Duodenal mucosa (tissue), 2 donors: Measurements from ENCODE around the gene AAMP.
"Not testable (repeated sequence)": the region's sequence is repeated elsewhere in the genome, so short reads cannot be mapped to it uniquely, and the experiment has no call there.

Experiments used
- H3K27ac ChIP-seq: one replicate; pipeline ENCODE4 v1.7.0; 2013; ENCODE audit warnings: low read depth, low read length
- H3K27me3 ChIP-seq, 2 donors: one replicate each; pipeline ENCODE4 v1.7.0; 2013; ENCODE audit warnings: low read length in 2 of 2, control low read depth in 1 of 2; ENCODE audit not compliant: insufficient read depth in 2 of 2, control insufficient read depth in 1 of 2
- H3K36me3 ChIP-seq, 2 donors: one replicate each; pipeline ENCODE4 v1.7.0; 2013; ENCODE audit warnings: low read length in 2 of 2, control low read depth in 1 of 2; ENCODE audit not compliant: insufficient read depth in 2 of 2, control insufficient read depth in 1 of 2
- H3K4me1 ChIP-seq, 2 donors: one replicate each; pipeline ENCODE4 v1.7.0; 2013; ENCODE audit warnings: low read length in 2 of 2, control low read depth in 1 of 2; ENCODE audit not compliant: insufficient read depth in 2 of 2, control insufficient read depth in 1 of 2
- H3K4me3 ChIP-seq, 2 donors: one replicate each; pipeline ENCODE4 v1.7.0; 2013; ENCODE audit warnings: low read length in 2 of 2, low read depth in 1 of 2
- H3K9ac ChIP-seq, 2 donors: one replicate each; pipeline ENCODE4 v1.7.0; 2013; ENCODE audit warnings: low read length in 2 of 2, low read depth in 1 of 2
- H3K9me3 ChIP-seq, 2 donors: one replicate each; pipeline ENCODE4 v1.7.0; 2013; ENCODE audit warnings: low read length in 2 of 2, control low read depth in 1 of 2; ENCODE audit not compliant: control insufficient read depth in 1 of 2

The AAMP gene, protein sequence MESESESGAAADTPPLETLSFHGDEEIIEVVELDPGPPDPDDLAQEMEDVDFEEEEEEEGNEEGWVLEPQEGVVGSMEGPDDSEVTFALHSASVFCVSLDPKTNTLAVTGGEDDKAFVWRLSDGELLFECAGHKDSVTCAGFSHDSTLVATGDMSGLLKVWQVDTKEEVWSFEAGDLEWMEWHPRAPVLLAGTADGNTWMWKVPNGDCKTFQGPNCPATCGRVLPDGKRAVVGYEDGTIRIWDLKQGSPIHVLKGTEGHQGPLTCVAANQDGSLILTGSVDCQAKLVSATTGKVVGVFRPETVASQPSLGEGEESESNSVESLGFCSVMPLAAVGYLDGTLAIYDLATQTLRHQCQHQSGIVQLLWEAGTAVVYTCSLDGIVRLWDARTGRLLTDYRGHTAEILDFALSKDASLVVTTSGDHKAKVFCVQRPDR

DNA sequence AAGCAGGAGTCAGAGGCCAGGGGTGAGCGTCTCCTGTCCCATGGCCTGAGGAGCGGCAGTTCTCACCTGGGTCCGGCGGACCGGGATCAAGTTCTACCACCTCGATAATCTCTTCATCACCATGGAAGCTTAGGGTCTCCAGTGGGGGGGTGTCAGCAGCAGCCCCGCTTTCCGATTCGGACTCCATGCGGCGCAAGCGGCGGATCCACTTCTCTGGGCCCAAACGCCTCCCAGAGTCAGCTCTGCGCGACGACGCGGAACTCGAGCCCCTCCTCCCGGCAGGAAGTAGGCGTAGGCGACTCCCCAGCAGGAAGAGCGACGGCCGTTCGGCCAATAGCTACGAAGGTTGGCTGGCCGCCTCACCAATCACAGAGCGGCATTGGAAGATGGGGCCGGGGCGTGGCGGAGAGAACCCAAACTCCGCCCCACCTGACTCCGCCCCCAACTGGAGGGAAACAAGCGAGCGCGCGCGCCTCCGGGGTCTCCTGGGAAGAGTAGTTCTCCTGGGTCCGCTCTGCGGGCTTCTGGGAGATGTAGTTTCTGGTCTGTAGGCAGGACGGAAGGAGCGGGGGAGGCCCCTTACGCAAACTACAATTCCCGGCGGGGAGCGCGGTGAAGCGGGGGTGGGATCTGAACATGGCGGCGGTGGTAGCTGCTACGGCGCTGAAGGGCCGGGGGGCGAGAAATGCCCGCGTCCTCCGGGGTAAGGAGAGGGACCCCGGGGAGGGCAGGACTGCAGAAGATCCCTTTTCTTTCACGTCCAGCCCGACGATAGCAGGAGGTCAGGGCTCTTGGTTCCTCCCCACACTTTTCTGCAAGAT is at the start of gene AAMP, which contains the start of gene PNKD:
TSS of gene AAMP (minus strand) at position 238 of the 821 bp plus-strand sequence. CDS start at position 187, 51 bp downstream.
TSS of gene PNKD (plus strand) at position 620 of the 821 bp plus-strand sequence. CDS start at position 637, 17 bp downstream.
- Histone ChIP-seq H3K4me3 (peak within 1 kb of the TSS; percentile 91 to 99), H3K4me1 (peaks cover 40% of the 10 kb centered on the region in 2 donors), H3K36me3 (peaks cover 30 to 40% of the 10 kb centered on the region in 2 donors)

DNA sequence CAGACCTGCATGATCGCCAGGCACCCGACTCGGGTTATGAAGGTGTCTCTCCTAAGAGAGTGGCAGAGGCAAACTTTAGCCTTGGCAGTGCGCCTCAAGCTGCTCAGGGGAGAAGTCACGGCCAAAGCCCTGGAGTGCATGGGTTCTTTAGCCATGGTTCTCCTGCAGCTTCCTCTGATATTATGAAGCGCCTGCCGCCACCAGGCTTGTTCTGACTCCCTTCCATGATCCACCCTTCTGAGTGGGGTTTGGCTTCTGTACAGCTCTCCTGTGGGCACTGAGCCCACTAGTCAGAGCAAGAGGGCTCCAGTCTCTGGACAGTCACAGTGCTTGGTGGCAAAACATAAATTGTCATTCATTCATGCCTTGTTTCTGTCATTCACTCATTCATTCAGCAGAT is 48.3 kb upstream of the AAMP start:
- Histone ChIP-seq H3K9ac (no peak overlapping the region), H3K4me1 (peaks cover 13 to 22% of the 10 kb centered on the region in 2 donors), H3K27me3 (no peaks in the 10 kb centered on the region), H3K9me3 (no peaks in the 10 kb centered on the region), H3K36me3 (no peaks in the 10 kb centered on the region), H3K4me3 (no peak overlapping the region), H3K27ac (no peak overlapping the region)

More for the DNA sequence above, at the start of gene AAMP, which contains the start of gene PNKD:
- H3K27me3 ChIP-seq, result no peaks in the 10 kb centered on the region
- H3K9ac ChIP-seq, result peak within 1 kb of the TSS; percentile 82 to 94
- peak within 1 kb of the TSS; percentile 52 for H3K27ac ChIP-seq
- H3K9me3 ChIP-seq, result no peaks in the 10 kb centered on the region

DNA sequence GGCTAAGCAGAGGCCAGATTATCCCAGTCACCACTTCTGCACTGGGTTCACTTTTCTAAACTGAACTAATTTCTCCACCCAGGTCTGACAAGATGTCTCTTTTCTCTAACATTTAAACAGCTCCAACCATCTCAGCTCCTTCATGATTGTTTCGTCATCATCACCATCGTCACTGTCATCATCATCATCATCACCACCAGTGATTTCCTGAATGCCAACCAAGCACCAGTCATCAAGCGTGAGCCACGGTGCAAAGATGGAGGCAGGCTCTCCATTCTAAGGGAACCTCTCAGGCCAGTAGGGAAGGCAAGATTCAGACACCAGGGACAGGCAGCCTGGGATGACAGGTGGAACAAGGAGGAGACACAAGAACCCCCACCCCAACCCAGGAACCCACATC is 47.9 kb upstream of the AAMP start:
- Histone ChIP-seq H3K27ac (no peak overlapping the region), H3K9ac (no peak overlapping the region), H3K4me3 (no peak overlapping the region), H3K36me3 (no peaks in the 10 kb centered on the region), H3K27me3 (no peaks in the 10 kb centered on the region), H3K4me1 (peaks cover 13 to 22% of the 10 kb centered on the region in 2 donors), H3K9me3 (no peaks in the 10 kb centered on the region)

DNA sequence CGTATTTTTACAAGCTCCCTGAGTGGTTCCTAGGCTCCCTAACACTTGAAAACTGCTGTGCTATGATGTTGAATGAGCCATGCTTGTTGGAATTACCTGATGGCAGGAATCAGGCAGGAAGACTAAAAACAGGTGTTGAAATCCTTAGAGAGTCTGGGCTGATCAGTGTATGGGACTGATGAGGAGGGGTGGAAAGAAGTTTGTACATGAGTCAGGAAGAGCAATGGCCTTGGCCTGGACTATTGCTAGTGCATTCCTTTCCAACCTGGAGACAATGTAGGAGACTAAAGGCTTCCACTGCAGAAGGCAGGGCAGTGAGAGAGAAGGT is 47.3 kb upstream of the AAMP start:
- peaks cover 11 to 18% of the 10 kb centered on the region in 2 donors for H3K4me1 ChIP-seq
- H3K4me3 ChIP-seq, result no peak overlapping the region
- no peaks in the 10 kb centered on the region for H3K27me3 ChIP-seq
- H3K9me3 ChIP-seq, result no peaks in the 10 kb centered on the region
- no peaks in the 10 kb centered on the region for H3K36me3 ChIP-seq
- no peak overlapping the region for H3K9ac ChIP-seq
- H3K27ac ChIP-seq, result no peak overlapping the region

DNA sequence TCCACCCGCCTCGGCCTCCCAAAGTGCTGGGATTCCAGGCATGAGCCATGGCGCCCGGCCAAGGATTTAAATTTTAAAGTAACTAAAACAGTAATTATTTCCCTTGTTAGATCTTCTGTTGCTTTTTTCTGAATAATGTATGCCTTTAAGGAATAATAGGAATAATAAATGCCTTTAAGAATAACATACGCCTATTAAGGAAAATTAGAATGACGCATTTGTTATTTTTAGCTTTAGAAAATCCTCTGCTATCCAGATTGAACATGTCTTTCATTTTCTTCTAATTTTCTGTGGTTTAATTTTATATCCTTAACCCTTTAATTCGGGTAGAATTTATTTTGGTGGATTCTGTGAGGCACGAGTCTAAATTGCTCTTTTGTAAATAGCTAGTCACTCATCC is 45.5 kb upstream of the AAMP start:
- H3K4me1 ChIP-seq, result peaks cover 17 to 20% of the 10 kb centered on the region in 2 donors
- no peak overlapping the region for H3K9ac ChIP-seq
- no peaks in the 10 kb centered on the region for H3K9me3 ChIP-seq
- H3K27me3 ChIP-seq, result no peaks in the 10 kb centered on the region
- H3K36me3 ChIP-seq, result no peaks in the 10 kb centered on the region
- H3K4me3 ChIP-seq, result no peak overlapping the region
- H3K27ac ChIP-seq, result no peak overlapping the region

DNA sequence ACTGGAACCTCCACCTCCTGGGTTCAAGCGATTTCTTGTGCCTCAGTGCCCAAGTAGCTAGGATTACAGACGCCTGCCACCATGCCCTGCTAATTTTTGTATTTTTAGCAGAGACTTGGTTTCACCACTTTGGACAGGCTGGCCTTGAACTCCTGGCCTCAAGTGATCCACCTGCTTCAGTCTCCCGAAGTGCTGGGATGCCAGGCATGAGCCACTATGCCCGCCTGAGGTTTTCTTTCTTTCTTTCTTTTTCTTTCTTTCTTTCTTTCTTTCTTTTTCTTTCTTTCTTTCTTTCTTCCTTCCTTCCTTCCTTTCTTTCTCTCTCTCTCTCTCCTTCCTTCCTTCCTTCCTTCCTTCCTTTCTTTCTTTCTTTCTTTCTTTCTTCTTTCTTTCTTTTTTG is 44.8 kb upstream of the AAMP start:
- H3K27me3 ChIP-seq, H3K9me3 ChIP-seq, H3K4me3 ChIP-seq, H3K36me3 ChIP-seq, H3K27ac ChIP-seq, H3K9ac ChIP-seq: not testable (repeated sequence)
- peaks cover 17 to 20% of the 10 kb centered on the region in 2 donors for H3K4me1 ChIP-seq

DNA sequence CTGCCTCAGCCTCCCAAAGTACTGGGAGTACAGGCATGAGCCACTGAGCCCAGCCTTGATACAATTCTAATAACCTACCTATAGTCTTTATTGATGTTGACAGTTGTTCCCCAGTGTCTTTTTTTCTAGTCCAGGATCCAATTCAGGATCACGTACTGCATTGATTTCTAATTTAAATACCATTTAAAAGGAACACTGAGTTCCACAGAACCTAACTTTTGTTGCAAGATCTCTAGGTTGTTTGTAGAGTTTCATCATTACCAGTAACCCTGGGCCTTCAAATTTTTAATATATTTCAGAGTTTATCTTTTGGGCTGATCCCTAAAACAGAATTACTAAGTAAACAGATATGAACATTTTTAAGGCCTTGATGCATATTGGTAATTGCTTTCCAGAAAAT is 43.4 kb upstream of the AAMP start:
- Histone ChIP-seq H3K27me3 (no peaks in the 10 kb centered on the region), H3K4me3 (no peak overlapping the region), H3K36me3 (no peaks in the 10 kb centered on the region), H3K27ac (no peak overlapping the region), H3K9me3 (no peaks in the 10 kb centered on the region), H3K4me1 (peaks cover 17 to 20% of the 10 kb centered on the region in 2 donors), H3K9ac (no peak overlapping the region)

DNA sequence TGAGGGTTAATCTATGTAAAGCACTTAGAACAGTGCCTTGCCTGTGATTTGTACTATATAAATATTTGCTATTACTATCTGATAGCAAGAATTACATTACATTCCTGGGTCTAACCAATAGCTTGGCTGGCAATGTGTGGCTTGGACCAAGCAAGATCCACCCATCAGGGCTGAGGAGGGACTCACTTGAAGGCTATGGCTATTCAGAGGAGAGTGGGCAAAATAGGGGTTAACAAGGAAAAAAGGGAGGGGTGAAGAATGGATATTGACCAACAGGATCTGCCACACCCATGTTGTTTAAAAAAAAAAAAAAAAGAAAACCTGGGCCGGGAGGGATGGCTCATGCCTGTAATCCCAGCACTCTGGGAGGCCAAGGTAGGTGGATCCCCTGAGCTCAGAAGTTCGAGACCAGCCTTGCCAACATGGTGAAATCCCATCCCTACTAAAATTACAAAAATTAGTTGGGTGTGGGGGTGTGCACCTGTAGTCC is 42.4 kb upstream of the AAMP start:
- Histone ChIP-seq H3K9me3 (no peaks in the 10 kb centered on the region), H3K9ac (no peak overlapping the region), H3K27ac (peak overlapping the region; percentile 55), H3K27me3 (no peaks in the 10 kb centered on the region), H3K4me3 (no peak overlapping the region), H3K36me3 (no peaks in the 10 kb centered on the region), H3K4me1 (peaks cover 17 to 18% of the 10 kb centered on the region in 2 donors)

DNA sequence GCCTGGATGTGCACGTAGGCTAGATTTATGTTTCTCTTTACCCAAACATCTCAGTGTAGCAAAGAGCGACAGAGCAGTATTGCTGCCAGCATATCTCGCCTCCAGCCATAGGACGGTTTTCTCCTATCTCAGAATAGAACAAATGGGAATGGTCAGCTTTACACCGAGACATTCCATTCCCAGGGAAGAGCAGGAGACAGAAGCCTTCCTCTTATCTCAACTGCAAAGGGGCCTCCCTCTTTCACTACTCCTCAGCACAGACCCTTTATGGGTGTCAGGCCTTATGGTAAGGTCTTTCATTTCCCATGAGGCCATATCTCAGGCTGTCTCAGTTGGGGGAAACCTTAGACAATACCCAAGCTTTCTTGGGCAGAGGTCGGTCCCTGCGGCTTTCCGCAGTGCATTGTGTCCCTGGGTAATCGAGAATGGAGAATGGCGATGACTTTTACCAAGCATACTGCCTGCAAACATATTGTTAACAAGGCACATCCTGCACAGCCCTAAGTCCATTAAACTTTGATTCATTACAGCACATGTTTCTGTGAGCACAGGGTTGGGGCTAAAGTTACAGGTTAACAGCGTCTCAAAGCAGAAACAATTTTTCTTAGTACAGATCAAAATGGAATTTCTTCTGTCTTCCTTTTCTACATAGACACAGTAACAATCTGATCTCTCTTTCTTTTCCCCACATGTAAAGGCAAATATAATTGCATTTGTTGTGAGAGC is 41.8 kb upstream of the AAMP start:
- H3K4me1 ChIP-seq, result peaks cover 13 to 17% of the 10 kb centered on the region in 2 donors
- H3K27ac ChIP-seq, result peak overlapping the region; percentile 55
- H3K27me3 ChIP-seq, H3K4me3 ChIP-seq, H3K9me3 ChIP-seq, H3K36me3 ChIP-seq: not testable (repeated sequence)
- H3K9ac ChIP-seq, result peak overlapping the region in 1 of 2 donors; percentile 18
